ENCODE data around the gene SPATA4. TPM values are rescaled to one million over a fixed set of nuclear protein-coding genes. Genes with fewer than 3 reads are reported as not detected.

The SPATA4 gene
- total RNA-seq, 2 donors from 2014 or later, result not detected

- no peak for TF ChIP-seq CTCF (IDR thresholded peaks at IDR 0.05)
- Histone ChIP-seq H3K4me1 (ENCODE audit: control insufficient read depth in 1 of 2, low read depth in 2 of 2) (no peaks in the 10 kb centered on the region), H3K36me3 (no peaks in the 10 kb centered on the region), H3K27ac (no peak overlapping the region), H3K27me3 (replicated peaks; ENCODE audit: insufficient read depth) (no peaks in the 10 kb centered on the region), H3K4me3 (no peak overlapping the region), H3K9me3 (no peaks in the 10 kb centered on the region)
- ATAC-seq (ENCODE audit: insufficient number of reproducible peaks, low FRiP score, low read depth) (no peak), DNase-seq (ENCODE audit: low spot score) (no peak)
Measured at GRCh38 chr4:176137631-176138030, 57.8 kb downstream of the SPATA4 start.

DNA sequence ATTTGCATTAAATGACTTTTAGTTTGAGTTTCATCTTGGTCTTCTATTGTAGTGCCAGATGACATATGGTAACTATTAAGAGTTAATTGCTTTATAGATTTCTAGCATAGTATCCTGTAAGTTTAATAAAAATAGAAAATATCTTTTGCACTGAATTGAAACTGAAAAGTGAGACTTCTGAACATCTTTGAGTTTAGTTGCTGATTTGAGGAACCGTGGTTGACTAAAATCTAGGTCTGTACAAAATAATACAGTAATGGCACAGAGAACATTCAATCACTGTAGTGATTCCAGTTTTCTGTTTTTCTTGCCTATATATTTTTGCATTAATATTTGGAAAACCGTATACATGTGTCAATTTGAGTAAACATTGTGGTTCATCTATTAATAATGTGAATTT lies 60.7 kb downstream of the SPATA4 start:
- no peak overlapping the region for H3K27ac ChIP-seq
- ATAC-seq (ENCODE audit: insufficient number of reproducible peaks, low FRiP score, low read depth) (no peak), DNase-seq (ENCODE audit: low spot score) (no peak)
- no peak for TF ChIP-seq CTCF (IDR thresholded peaks at IDR 0.05)
- H3K9me3 ChIP-seq, result no peaks in the 10 kb centered on the region
- H3K4me1 ChIP-seq (ENCODE audit: control insufficient read depth in 1 of 2, low read depth in 2 of 2), result no peaks in the 10 kb centered on the region
- H3K4me3 ChIP-seq, result no peak overlapping the region
- H3K27me3 ChIP-seq (replicated peaks; ENCODE audit: insufficient read depth), result no peaks in the 10 kb centered on the region
- no peaks in the 10 kb centered on the region for H3K36me3 ChIP-seq

Other genes starting within 250 kb of the SPATA4 start
- gene WDR17, start 129.7 kb downstream of the SPATA4 start, total RNA-seq, result 1 to 10 TPM; 1.7 to 5.3 TPM
- gene ASB5, start 73.6 kb upstream of the SPATA4 start, total RNA-seq, result not detected
- 10 to 100 TPM; 74.1 to 88.4 TPM for gene SPCS3, start 124.4 kb upstream of the SPATA4 start, total RNA-seq